ENCODE data around the gene HFE. TPM values are rescaled to one million over a fixed set of nuclear protein-coding genes. Genes with fewer than 3 reads are reported as not detected.
A peak's percentile ranks its signal among the peaks of the same experiment; 100 is the strongest.

Gene HFE
- total and polyA plus RNA-seq, 8 donors, result 3.1 to 10.2 (median 3.6) TPM

DNA sequence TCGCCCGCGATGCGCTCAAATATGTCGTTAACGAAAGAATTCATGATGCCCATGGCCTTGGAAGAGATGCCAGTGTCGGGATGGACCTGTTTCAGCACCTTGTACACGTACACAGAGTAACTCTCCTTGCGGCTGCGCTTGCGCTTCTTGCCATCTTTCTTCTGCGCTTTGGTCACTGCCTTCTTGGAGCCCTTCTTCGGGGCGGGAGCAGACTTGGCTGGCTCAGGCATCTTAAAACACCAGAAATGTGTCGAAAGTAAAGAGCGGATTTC is 36.4 kb downstream of the HFE start:
- peaks cover 0 to 25% (median 16%) of the 10 kb centered on the region in 3 donors for H3K4me1 ChIP-seq
- intact Hi-C loops (cut with DNase I), result loop anchor here in 1 of 3 donors (5.0 kb wide), 1 partner anchor 34 kb away; a partner anchor contains a TSS
- peak overlapping the region; percentile 41 to 88 (median 68) for H3K4me3 ChIP-seq
- peak overlapping the region; percentile 83 to 98 (median 96) for H3K27ac ChIP-seq
- whole genome bisulfite sequencing, 2 donors, result 0% methylated on average over 16 of the region's 16 CpGs
- TF ChIP-seq, protein P1, sequence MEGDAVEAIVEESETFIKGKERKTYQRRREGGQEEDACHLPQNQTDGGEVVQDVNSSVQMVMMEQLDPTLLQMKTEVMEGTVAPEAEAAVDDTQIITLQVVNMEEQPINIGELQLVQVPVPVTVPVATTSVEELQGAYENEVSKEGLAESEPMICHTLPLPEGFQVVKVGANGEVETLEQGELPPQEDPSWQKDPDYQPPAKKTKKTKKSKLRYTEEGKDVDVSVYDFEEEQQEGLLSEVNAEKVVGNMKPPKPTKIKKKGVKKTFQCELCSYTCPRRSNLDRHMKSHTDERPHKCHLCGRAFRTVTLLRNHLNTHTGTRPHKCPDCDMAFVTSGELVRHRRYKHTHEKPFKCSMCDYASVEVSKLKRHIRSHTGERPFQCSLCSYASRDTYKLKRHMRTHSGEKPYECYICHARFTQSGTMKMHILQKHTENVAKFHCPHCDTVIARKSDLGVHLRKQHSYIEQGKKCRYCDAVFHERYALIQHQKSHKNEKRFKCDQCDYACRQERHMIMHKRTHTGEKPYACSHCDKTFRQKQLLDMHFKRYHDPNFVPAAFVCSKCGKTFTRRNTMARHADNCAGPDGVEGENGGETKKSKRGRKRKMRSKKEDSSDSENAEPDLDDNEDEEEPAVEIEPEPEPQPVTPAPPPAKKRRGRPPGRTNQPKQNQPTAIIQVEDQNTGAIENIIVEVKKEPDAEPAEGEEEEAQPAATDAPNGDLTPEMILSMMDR (IDR thresholded peaks at IDR 0.05), result no peak
- no peaks in the 10 kb centered on the region for H3K36me3 ChIP-seq
- DNase-seq (peak in 2 of 6 donors; percentile 69 to 80), ATAC-seq (no peak), FAIRE-seq (no peak)
- H3K9me3 ChIP-seq, result no peaks in the 10 kb centered on the region
- H3K27me3 ChIP-seq, result no peaks in the 10 kb centered on the region

DNA sequence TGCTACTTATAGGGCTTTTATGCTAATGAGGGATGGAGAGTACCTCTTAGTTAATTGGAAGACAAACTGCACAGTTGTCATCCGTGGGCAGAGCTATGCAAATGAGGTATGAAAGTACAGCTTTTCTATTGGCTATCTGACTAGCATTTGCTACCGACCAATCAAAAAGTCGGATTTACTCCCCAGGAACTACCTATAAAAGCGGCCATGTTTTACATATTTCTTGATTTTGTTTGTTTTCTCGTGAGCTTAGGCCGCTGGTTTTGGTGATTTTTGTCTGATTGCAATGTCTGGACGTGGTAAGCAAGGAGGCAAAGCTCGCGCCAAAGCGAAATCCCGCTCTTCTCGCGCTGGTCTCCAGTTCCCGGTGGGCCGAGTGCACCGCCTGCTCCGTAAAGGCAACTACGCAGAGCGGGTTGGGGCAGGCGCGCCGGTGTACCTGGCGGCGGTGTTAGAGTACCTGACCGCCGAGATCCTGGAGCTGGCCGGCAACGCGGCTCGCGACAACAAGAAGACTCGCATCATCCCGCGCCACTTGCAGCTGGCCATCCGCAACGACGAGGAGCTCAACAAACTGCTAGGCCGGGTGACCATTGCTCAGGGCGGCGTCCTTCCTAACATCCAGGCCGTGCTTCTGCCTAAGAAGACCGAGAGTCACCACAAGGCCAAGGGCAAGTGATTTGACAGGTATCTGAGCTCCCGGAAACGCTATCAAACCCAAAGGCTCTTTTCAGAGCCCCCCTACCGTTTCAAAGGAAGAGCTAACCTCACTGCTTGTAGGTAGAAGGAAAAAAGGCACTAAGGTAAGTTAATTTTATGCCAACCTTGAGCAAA is 36.9 kb downstream of the HFE start:
- DNase-seq (peak; percentile 79 to 92 (median 86)), FAIRE-seq (peak; percentile 97), ATAC-seq (peak; percentile 77 to 87 (median 83))
- no peaks in the 10 kb centered on the region for H3K36me3 ChIP-seq
- intact Hi-C loops (cut with DNase I), result loop anchor here in 2 of 3 donors (2.0 to 5.0 kb wide), 2 partner anchors 33 kb away; a partner anchor contains a TSS
- H3K4me3 ChIP-seq, result peak overlapping the region; percentile 49 to 88 (median 68)
- H3K27me3 ChIP-seq, result no peaks in the 10 kb centered on the region
- H3K9me3 ChIP-seq, result no peaks in the 10 kb centered on the region
- peaks cover under 1 to 29% (median 16%) of the 10 kb centered on the region in 3 donors for H3K4me1 ChIP-seq
- H3K27ac ChIP-seq, result peak overlapping the region; percentile 83 to 98 (median 96)
- WGBS, 2 donors, result 0% methylated on average over 45 of the region's 45 CpGs
- TF ChIP-seq, protein P1 (IDR thresholded peaks at IDR 0.05), result no peak

DNA sequence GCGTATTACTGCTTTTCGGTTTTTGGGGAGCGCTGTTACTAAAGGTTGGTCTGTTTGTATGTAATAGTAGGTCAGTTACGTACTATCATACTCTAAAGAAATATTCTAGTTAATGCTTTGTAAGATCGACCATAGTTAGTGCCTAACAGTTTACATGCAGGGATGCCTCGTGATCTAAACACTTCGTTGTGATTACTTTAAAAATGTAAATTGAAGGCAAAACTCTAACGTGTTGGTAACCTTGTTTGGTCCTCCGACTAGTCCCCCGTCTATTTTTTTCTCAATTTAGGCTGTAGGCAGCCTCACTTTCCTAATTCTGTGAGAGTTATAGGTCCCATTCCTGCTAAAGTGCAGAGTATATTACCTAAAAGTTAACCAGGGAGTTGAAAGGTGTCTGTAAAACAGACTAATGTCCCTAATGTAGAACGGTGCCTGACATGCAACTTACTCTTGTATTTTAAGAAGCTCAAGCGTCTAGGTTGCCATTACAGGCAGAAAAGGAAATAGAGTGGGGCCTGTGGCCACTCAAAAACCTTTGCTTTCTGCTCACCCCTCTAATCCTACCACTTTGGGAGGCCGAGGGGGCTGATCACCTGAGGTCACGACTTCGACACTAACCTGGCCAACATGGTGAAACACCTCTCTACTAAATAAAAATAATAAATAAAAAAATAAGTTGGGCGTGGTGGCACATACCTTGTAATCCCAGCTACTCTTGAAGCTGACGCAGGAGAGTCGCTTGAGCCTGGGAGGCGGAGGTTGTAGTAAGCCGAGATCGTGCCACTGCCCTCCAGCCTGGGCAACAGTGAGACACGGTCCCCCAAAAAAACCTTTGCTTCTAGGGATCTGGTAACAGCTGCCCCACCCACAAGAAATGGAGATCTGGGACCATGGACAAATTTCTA is 37.8 kb downstream of the HFE start:
- peak overlapping the region; percentile 83 to 98 (median 96) for H3K27ac ChIP-seq
- H3K4me1 ChIP-seq, result peaks cover 4 to 33% (median 20%) of the 10 kb centered on the region in 3 donors
- intact Hi-C loops (cut with DNase I), result loop anchor here in 2 of 3 donors (2.0 to 5.0 kb wide), 2 partner anchors 32 kb away; a partner anchor contains a TSS
- no peaks in the 10 kb centered on the region for H3K9me3 ChIP-seq
- FAIRE-seq (no peak), ATAC-seq (no peak), DNase-seq (peak in 3 of 6 donors; percentile 38 to 47 (median 44))
- H3K36me3 ChIP-seq, result no peaks in the 10 kb centered on the region
- H3K27me3 ChIP-seq, result no peaks in the 10 kb centered on the region
- TF ChIP-seq, protein P1 (IDR thresholded peaks at IDR 0.05), result no peak
- peak overlapping the region; percentile 49 to 88 (median 68) for H3K4me3 ChIP-seq
- WGBS, 2 donors, result 0 to 1% methylated on average over 22 of the region's 22 CpGs

DNA sequence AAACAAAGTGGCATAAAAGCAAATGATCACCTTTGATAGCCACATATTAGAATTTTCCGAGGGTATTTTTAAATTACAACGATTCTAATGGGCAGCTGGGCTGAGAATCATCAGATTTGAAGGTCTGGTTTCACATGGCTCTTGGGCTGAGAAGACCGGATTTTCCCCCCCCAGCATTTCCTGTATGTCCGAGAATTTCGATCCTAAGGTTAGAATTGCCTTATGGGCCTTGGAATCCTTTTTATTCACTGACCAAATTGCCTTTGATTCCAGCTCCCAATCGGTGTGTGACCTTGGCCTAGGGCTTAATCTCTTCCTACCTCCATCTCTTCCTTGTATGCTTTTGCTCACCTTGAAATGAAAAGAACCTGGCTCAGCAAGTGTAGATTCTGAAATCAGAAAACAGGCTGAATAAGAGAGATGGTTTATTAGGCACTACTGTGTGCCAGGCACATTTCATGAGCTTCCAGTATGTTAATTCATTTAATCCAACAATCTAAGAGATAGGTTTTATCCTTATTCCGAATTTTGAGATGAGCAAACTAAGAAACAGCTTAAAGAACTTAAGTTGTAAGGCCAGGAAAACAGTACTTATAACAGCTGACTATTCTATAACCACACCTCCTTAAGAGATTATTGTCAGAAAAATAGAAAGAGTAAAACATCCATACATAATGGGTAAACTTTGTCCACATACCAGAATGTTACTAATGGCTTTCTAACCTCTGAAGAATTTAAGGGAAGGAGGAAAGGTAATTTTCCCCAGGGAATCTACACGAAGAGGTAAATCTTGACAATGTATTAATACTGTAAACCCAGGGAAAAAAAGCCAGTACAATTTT is 39.4 kb downstream of the HFE start:
- ATAC-seq (no peak), FAIRE-seq (no peak), DNase-seq (no peak)
- TF ChIP-seq, protein P1 (IDR thresholded peaks at IDR 0.05), result no peak
- Histone ChIP-seq H3K4me1 (peaks cover 4 to 33% (median 20%) of the 10 kb centered on the region in 3 donors), H3K36me3 (no peaks in the 10 kb centered on the region), H3K9me3 (no peaks in the 10 kb centered on the region), H3K27me3 (no peaks in the 10 kb centered on the region), H3K27ac (peak overlapping the region; percentile 83 to 98 (median 96)), H3K4me3 (peak overlapping the region; percentile 49 to 88 (median 68))
- intact Hi-C loops (cut with DNase I), result no loop called here
- WGBS, 2 donors, result 6 to 8% methylated on average over 8 of the region's 8 CpGs

Data from pancreas (tissue), 10 donors.